SJSA1 (cell line): ENCODE measurements around the gene INSC. TPM values are rescaled to one million over a fixed set of nuclear protein-coding genes. Genes with fewer than 3 reads are reported as not detected.

ENCODE experiments used
- DNase-seq, 2 experiments: peaks; one replicate each; pipeline ENCODE4 v3.0.0-alpha.2; 2015 to 2020; ENCODE audit warnings: low spot score in 2 of 2, low read depth in 1 of 2
- H3K27ac ChIP-seq: fragments of 250-450 bp; sonication (Bioruptor Pico); 2 replicates; pipeline ENCODE4 v1.5.1; 2020; ENCODE audit warnings: mild to moderate bottlenecking, moderate library complexity
- H3K27me3 ChIP-seq: fragments of 250-450 bp; sonication (Bioruptor Pico); replicated peaks from 2 replicates; pipeline ENCODE4 v1.5.1; 2020; ENCODE audit warnings: mild to moderate bottlenecking, moderate library complexity
- H3K36me3 ChIP-seq: fragments of 250-450 bp; sonication (Bioruptor Pico); 2 replicates; pipeline ENCODE4 v1.5.1; 2020; ENCODE audit warnings: mild to moderate bottlenecking
- H3K4me1 ChIP-seq: fragments of 250-450 bp; sonication (Bioruptor Pico); replicated peaks from 2 replicates; pipeline ENCODE4 v1.6.1; 2021; ENCODE audit warnings: mild to moderate bottlenecking
- H3K4me3 ChIP-seq: fragments of 250-450 bp; sonication (Bioruptor Pico); 2 replicates; pipeline ENCODE4 v1.5.1; 2020; ENCODE audit warnings: mild to moderate bottlenecking
- H3K9me3 ChIP-seq: fragments of 250-450 bp; sonication (Bioruptor Pico); replicated peaks from 2 replicates; pipeline ENCODE4 v1.5.1; 2020; ENCODE audit warnings: mild to moderate bottlenecking
- total RNA-seq: library from RNA; depleted of rRNA; stranded (reverse); fragments of >200 nt; shearing (Covaris generic); gene quantifications from 2 replicates; pipeline ENCODE4 v1.2.3, GENCODE V29; 2014

Gene INSC
- total RNA-seq, 1 experiment from 2014 or later = 0.26 TPM

DNA sequence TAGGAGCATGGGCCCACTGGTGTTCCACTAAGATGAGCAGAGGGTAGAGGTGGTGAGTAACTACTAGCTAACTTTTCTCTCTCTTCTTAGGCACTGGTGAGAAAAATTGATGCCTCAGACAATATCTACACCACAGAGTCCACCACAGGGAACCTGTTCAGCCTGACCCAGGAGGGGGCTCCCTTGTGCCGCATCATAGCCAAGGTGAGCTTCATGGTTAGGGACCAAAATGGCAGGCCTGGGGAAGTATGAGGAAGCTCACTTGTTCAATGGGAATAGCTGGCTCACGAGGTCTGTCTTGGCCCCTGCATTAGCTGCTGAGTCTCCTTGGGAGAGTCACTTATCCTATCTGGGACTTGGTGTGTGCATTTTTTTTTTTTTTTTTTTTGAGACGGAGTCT, 75.9 kb downstream of the INSC start:
- H3K4me3 ChIP-seq = no peak overlapping the region
- H3K9me3 ChIP-seq = 0 out of 2 replicates have a peak, but pooled peaks cover 2% of the 10 kb centered on the region
- H3K27ac ChIP-seq = no peak overlapping the region
- no peaks in the 10 kb centered on the region for H3K36me3 ChIP-seq
- peaks cover 4% of the 10 kb centered on the region; the same call in 1 of the 2 replicates for H3K27me3 ChIP-seq
- no peaks in the 10 kb centered on the region for H3K4me1 ChIP-seq
- DNase-seq = no peak

DNA sequence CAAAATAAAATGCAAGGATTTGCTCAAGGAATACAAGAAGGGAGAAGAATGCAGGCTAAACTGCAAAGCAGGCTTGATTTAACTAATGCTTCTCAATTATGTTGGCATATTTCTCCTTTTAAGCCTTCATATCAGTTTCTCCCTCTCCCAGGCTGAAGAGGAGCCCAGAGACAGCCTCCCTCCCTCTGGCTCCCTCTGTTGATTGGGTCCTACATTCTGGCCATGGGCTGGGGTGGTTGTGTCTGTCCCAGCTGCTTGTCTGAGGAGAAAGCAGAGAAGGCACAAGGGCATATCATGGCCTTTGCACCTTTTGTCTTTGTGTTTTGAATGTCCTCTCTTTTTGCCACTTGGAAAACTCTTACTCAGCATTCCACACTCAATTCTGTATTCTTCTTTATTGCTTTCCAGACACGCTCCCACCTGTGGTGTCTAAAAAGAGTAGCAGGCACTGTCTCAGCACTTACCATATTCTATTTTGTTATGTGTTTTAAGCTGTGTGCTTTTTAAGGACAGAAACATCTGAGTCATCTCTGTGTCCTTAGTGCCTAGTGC, 77.4 kb downstream of the INSC start:
- H3K4me3 ChIP-seq = no peak overlapping the region
- H3K9me3 ChIP-seq = 0 out of 2 replicates have a peak, but pooled peaks cover 2% of the 10 kb centered on the region
- no peak overlapping the region for H3K27ac ChIP-seq
- H3K27me3 ChIP-seq = peaks cover 4% of the 10 kb centered on the region; the same call in 1 of the 2 replicates
- no peaks in the 10 kb centered on the region for H3K36me3 ChIP-seq
- DNase-seq = no peak
- no peaks in the 10 kb centered on the region for H3K4me1 ChIP-seq

DNA sequence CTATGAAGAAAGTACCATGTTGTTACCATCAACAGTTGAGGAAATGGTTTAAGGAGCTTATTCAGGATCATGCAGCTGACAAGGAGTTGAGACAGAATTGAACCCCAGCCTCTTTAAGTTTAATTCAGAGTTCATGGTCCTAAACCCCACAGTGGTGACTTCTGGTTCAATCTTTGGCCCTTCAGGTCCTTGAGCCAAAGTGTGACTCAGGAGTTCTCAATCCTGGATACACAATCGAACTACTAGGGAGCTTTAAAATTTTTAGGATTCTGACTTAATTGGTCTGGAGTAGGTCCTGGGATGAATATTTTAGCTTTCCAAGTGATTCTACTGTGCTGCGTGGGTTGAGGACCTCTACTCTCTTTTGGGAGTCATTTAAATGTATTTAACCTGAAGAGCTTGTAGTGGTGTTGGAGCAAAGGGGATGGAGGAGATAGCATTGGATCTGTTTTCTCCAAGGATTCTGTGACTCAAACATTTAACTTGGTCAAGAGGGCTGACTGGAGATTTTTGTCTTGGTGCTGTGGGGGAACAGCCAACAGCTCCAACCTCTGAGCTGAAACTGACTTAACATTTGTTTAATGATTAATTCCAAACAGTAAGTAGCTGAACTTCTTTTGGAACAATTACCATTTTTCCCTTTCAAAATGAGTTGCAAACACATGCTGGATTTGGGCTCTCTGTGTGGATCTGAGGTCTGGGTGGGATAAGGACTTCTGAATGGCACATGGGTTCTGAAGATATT, 80.1 kb downstream of the INSC start:
- Histone ChIP-seq H3K27ac (no peak overlapping the region), H3K4me3 (no peak overlapping the region), H3K4me1 (no peaks in the 10 kb centered on the region), H3K36me3 (no peaks in the 10 kb centered on the region), H3K27me3 (no peaks in the 10 kb centered on the region), H3K9me3 (0 out of 2 replicates have a peak, but pooled peaks cover 2% of the 10 kb centered on the region)
- no peak for DNase-seq

DNA sequence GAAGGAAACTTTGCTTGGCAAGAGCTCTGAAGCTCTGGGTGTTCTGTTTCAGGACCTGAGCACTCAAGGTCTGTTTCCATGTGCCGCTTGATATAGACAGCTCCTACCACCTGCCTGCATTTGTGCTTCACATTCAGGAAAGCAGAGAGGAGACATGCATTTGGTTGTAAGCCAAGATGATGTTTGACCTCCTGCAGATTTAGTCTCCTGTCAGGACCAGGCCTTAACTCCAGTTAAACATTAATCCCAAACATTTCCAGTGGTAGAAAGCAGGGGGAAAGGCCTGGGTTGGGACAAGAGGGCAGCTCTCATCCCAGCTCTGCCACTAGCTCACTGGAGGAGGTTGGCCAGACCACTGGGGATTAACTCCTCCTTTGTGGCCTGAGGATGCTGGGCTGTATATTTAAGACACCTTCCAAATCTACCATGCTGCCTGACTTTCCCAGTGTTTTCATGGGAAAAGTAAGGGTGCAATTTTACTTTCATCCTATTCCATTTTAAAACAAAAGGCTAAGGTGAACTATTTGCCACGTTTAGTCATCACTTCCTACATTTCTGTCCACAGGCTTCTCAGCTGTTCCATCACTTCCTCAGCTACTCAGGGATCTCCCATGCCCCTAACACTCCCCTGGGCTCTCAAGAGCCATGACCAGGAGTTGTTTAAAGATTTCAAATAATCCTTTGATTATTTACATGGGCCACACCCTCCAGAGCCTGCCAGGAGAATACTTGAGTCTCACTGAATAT, 80.9 kb downstream of the INSC start:
- 0 out of 2 replicates have a peak, but pooled peaks cover 2% of the 10 kb centered on the region for H3K9me3 ChIP-seq
- no peak overlapping the region for H3K27ac ChIP-seq
- DNase-seq = no peak
- H3K4me3 ChIP-seq = no peak overlapping the region
- H3K27me3 ChIP-seq = no peaks in the 10 kb centered on the region
- H3K36me3 ChIP-seq = no peaks in the 10 kb centered on the region
- H3K4me1 ChIP-seq = no peaks in the 10 kb centered on the region

DNA sequence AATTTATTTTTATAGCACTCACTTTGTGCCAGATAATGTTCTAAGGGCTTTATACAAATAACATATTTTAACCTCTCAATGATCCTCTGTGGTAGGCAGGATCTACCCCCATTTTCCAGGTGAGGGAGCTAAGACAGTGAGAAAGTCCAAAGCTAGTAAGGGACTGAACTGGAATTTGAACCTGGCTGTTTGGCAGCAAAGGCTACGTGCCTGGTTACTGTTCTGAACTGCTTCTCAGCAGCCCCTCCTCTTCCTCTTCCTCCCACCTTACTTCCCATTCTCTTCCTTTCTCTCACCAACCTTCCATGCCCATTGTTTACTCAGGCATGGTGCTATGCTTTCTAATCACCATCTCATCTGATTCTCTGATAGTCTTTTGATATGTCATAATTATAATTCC, 82.0 kb downstream of the INSC start:
- no peak overlapping the region for H3K4me3 ChIP-seq
- no peaks in the 10 kb centered on the region for H3K27me3 ChIP-seq
- H3K36me3 ChIP-seq = no peaks in the 10 kb centered on the region
- H3K4me1 ChIP-seq = no peaks in the 10 kb centered on the region
- no peak for DNase-seq
- H3K9me3 ChIP-seq = 0 out of 2 replicates have a peak, but pooled peaks cover 2% of the 10 kb centered on the region
- H3K27ac ChIP-seq = no peak overlapping the region

DNA sequence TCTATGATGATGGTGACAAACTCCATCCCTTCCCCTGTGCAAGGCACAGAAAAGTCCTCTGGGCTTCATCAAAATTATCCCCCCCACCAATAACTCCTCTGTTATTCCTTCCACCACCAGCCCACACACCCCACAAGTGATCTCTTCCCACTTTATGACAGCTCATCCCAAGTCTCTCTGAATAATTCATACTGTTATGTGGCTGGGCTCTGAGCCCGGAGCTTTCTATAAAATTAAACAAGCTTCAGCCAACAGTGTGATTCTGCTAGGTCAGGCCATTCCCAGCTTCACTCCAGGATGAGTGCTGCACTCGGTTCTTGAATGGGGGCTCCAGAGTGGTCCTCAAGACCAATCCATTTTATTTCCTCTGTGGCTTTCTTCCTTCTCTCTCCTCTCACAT, 83.0 kb downstream of the INSC start:
- H3K4me1 ChIP-seq = no peaks in the 10 kb centered on the region
- no peak for DNase-seq
- H3K4me3 ChIP-seq = no peak overlapping the region
- H3K9me3 ChIP-seq = 0 out of 2 replicates have a peak, but pooled peaks cover 2% of the 10 kb centered on the region
- H3K36me3 ChIP-seq = no peaks in the 10 kb centered on the region
- H3K27ac ChIP-seq = no peak overlapping the region
- H3K27me3 ChIP-seq = no peaks in the 10 kb centered on the region

DNA sequence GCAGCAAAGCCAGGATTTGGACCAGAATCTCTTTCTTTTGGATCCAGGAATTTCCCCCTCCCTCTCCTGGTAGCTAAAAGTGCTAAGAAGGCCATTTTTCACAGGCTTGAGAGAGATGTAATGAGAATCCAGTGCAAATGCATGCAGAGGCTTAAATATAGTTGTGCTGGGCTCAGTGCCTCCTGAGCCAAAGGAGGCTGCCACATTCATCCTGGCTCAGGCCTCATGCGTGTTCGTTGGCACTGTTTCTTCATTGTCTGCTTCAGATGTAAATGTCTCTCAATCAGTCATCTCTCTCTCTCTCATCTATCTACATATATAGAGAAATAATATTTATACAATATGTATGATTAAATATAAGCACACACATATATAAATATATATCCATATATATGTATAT, 83.6 kb downstream of the INSC start:
- no peaks in the 10 kb centered on the region for H3K36me3 ChIP-seq
- H3K27me3 ChIP-seq = 0 out of 2 replicates have a peak, but pooled peaks cover 1% of the 10 kb centered on the region
- H3K27ac ChIP-seq = no peak overlapping the region
- no peak overlapping the region for H3K4me3 ChIP-seq
- no peak for DNase-seq
- H3K4me1 ChIP-seq = no peaks in the 10 kb centered on the region
- 0 out of 2 replicates have a peak, but pooled peaks cover 2% of the 10 kb centered on the region for H3K9me3 ChIP-seq

DNA sequence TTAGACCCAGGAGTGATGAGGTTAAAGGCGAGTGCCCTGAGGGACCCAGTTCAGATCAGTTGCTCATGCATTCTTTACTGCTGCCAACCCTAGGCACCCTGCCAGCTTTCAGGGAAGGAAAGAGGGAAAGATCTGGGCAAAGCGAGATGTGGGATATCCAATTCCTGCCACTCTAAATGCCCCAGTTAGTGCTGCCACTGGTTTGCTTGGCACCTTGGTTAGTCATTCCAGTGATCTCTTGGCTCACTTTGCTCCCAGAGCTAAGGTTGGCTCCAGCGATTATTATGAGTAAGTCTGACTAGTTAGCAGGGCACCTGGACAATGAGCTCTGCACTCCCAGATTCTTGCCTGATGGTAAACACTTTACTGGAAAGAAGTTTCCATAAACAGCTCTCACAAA, 85.0 kb downstream of the INSC start:
- peak in 1 of 2 experiments; percentile 37 for DNase-seq
- Histone ChIP-seq H3K4me3 (no peak overlapping the region), H3K36me3 (no peaks in the 10 kb centered on the region), H3K27me3 (0 out of 2 replicates have a peak, but pooled peaks cover 4% of the 10 kb centered on the region), H3K4me1 (no peaks in the 10 kb centered on the region), H3K9me3 (0 out of 2 replicates have a peak, but pooled peaks cover 2% of the 10 kb centered on the region), H3K27ac (no peak overlapping the region)

DNA sequence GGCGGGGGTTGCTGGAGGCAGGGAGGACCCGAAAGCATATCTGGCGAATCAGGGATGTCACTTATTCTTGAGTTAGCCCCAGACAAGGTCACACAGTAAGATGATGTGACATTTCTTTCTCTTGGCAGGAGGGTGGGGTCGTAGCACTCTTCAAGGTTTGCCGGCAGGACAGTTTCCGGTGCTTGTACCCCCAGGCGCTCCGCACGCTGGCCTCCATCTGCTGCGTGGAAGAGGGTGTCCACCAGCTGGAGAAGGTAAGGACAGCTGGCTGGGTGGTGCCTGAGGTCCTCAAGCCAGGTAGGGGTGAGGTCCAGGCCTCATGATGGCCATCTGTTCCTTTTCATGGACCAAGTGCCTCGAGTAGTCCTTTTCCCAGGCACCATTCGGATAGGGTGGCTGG, 86.0 kb downstream of the INSC start:
- H3K4me3 ChIP-seq = no peak overlapping the region
- no peaks in the 10 kb centered on the region for H3K36me3 ChIP-seq
- H3K4me1 ChIP-seq = no peaks in the 10 kb centered on the region
- H3K27ac ChIP-seq = no peak overlapping the region
- H3K9me3 ChIP-seq = no peaks in the 10 kb centered on the region
- 0 out of 2 replicates have a peak, but pooled peaks cover 4% of the 10 kb centered on the region for H3K27me3 ChIP-seq
- DNase-seq = no peak

DNA sequence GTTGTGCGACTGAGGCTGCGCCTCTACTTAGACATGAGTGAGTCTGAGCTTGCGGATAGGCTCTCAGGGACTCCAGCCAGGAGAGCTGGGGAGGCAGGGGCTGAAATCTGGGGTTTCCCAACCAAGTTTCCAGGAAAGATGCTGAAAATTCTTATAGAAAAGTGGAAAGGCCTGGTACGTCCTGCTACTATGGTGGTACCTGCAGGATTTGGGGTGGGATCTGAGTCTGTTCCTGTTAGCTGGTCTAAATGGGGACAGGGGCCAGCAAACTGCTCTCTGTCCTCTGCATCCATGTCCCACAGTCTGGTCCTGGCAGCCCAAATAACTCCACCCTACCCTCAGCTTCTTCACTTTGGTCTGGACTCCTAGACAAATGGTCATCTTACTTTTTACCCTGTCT, 86.9 kb downstream of the INSC start:
- Histone ChIP-seq H3K36me3 (no peaks in the 10 kb centered on the region), H3K4me1 (no peaks in the 10 kb centered on the region), H3K9me3 (no peaks in the 10 kb centered on the region), H3K27me3 (0 out of 2 replicates have a peak, but pooled peaks cover 4% of the 10 kb centered on the region), H3K27ac (no peak overlapping the region), H3K4me3 (no peak overlapping the region)
- DNase-seq = peak in 1 of 2 experiments; percentile 24

DNA sequence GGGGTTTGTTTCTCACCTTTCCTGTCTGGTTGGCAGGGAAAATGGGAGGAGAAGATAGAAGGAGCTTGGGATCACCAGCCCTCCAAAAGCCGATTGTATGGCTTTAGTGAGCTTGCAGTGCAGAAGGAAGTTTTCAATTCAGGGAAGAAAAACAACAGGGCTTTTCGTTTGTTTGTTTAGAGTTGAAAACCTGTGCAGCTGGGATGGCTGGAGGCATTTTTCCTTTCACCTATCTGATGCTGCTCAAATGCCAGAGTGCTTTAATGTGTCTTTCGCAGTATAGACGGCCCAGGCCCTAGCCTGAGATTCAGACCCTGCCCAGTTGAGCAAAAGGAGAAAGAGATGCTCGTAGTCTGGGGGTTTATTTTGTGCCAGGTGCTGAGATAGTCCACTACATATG, 87.9 kb downstream of the INSC start:
- peak in 1 of 2 experiments; percentile 36 for DNase-seq
- Histone ChIP-seq H3K4me3 (no peak overlapping the region), H3K9me3 (no peaks in the 10 kb centered on the region), H3K27me3 (0 out of 2 replicates have a peak, but pooled peaks cover 4% of the 10 kb centered on the region), H3K4me1 (no peaks in the 10 kb centered on the region), H3K36me3 (no peaks in the 10 kb centered on the region), H3K27ac (no peak overlapping the region)

DNA sequence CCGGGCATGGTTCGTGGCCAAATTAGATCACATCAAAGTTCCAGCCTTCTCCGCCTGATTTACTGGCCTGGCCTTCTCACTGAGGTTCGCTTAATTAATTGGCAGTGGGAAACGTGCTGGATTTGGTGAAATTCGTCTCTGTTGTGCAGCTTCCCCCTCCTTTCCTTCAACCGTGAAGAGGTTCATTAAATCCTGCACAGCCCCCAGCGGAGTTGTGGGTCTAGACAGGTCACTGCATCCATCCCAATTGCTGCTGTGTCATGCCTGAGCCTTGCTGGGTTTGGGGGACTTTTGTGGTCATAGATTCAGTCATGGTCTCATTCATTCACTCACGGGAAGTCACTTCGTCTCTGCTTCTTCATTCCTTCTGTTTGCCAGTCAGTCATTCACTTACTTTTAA, 90.0 kb downstream of the INSC start:
- Histone ChIP-seq H3K36me3 (no peaks in the 10 kb centered on the region), H3K27me3 (0 out of 2 replicates have a peak, but pooled peaks cover 4% of the 10 kb centered on the region), H3K27ac (no peak overlapping the region), H3K9me3 (no peaks in the 10 kb centered on the region), H3K4me1 (no peaks in the 10 kb centered on the region), H3K4me3 (no peak overlapping the region)
- DNase-seq = peak in 1 of 2 experiments; percentile 22

DNA sequence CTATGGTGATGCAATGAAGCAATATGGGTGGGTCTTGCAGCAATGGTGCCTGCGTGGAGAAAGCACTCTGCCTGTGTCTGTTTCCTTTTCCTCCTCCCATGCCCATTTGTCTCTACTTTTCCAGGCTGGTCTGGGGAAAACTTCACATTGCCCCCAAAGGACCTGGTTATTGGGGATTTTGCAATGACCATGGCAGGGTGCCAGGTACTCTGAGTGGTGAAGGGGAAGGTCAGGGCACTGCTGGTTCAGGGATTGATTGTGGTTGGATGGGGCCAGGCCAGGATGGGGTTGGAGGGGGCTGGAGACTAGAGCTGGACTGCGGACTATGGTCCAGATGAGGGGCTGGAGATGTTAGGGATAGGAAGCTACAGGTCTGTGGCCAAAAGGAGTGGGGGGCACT, 92.1 kb downstream of the INSC start:
- Histone ChIP-seq H3K4me1 (no peaks in the 10 kb centered on the region), H3K4me3 (no peak overlapping the region), H3K27me3 (0 out of 2 replicates have a peak, but pooled peaks cover 4% of the 10 kb centered on the region), H3K9me3 (no peaks in the 10 kb centered on the region), H3K27ac (no peak overlapping the region), H3K36me3 (no peaks in the 10 kb centered on the region)
- DNase-seq = peak in 1 of 2 experiments; percentile 48
